GM10266 (cell line): ENCODE data around the gene C1orf185.

Experiments used
- DNase-seq: peaks from one replicate; pipeline ENCODE4 v3.0.0; 2012; ENCODE audit errors: extremely low spot score
- CTCF ChIP-seq: IDR thresholded peaks from 2 replicates; pipeline ENCODE4 v1.5.1; 2012; ENCODE audit warnings: mild to moderate bottlenecking, low read depth; ENCODE audit not compliant: control insufficient read depth, insufficient read depth; ENCODE audit errors: missing control alignments

Gene C1orf185

GRCh38 chr1:51189421-51190073 is 87.5 kb downstream of the C1orf185 start:
- DNase-seq: peak; percentile 69
- peak; percentile 87 for TF ChIP-seq CTCF

- no peak for DNase-seq
- TF ChIP-seq CTCF: no peak
Measured at GRCh38 chr1:51190961-51191360, 88.9 kb downstream of the C1orf185 start.

GRCh38 chr1:51192213-51192843 is 90.3 kb downstream of the C1orf185 start:
- peak; percentile 82 for TF ChIP-seq CTCF
- peak; percentile 21 for DNase-seq

- TF ChIP-seq CTCF: no peak
- DNase-seq: no peak
Measured at GRCh38 chr1:51193564-51193963, 91.5 kb downstream of the C1orf185 start.
